HG02610 (cell line): ENCODE data around the gene GALNT9.

Experiments used
- ATAC-seq: cut with Tn5 transposase; IDR thresholded peaks from one replicate; pipeline ENCODE4 v1.9.1; 2021; ENCODE audit warnings: mild to moderate bottlenecking, moderate library complexity; ENCODE audit not compliant: unreplicated experiment

GALNT9 gene

DNA sequence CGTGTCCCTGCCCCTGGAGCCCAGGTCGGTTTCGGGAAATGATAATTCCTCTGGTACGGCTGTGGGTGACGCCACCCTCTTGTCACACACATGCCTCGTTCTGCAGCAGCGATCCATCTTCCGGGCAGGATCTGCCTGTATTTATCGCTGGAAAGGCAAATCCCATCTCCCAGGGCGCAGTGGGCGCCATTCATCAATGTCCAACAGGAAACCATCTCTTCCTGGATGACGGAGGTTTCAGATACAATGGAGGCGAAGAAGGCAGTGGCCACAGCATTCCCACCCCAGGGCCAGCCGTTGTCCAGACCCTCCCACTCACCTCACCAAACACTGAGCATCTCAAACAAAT, 110.9 kb downstream of the GALNT9 start:
- no peak for ATAC-seq

DNA sequence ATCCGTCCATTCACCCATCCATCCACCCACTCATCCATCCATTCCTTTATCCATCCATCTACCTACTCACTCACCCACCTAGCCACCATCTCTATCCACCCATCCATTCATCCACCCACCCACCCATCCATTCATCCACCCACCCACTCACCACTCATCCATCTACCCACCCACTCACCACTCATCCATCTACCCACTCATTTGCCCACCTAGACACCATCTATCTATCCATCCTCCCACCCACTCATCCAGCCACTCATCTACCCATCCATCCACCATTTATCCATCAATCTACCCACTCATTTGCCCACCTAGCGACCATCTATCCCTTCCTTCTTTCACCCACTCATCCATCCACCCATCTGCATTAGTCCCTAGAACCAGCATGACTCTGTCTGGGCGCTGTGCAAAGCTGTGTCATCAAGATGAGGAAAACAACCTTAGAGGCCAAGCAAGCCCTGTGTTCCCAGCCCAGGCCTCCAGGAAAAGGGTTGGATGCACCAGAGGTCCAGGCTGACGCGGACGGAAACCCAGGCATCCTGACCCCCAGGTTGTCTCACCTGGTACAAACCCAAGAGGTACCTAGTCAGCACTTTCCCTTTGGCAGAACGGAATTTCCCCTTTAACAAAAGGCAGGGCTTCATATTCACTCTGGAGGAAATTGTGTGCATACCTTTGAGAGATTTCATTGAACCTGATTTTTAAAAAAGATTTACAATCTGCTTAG, 111.4 kb downstream of the GALNT9 start:
- ATAC-seq = no peak

DNA sequence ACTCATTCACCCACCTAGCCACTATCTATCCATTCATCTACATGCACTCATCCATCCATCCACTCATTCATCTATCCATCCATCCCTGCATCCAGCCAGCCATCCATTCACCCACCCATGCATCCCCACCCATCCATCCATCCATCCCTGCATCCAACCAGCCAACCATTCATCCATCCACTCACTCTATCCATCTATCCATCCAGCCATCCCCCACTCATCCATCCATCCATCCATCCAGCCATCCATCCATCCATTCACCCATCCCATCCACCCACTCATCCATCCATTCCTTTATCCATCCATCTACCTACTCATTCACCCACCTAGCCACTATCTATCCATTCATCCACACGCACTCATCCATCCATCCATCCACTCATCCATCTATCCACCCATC, 112.0 kb downstream of the GALNT9 start:
- ATAC-seq = no peak

DNA sequence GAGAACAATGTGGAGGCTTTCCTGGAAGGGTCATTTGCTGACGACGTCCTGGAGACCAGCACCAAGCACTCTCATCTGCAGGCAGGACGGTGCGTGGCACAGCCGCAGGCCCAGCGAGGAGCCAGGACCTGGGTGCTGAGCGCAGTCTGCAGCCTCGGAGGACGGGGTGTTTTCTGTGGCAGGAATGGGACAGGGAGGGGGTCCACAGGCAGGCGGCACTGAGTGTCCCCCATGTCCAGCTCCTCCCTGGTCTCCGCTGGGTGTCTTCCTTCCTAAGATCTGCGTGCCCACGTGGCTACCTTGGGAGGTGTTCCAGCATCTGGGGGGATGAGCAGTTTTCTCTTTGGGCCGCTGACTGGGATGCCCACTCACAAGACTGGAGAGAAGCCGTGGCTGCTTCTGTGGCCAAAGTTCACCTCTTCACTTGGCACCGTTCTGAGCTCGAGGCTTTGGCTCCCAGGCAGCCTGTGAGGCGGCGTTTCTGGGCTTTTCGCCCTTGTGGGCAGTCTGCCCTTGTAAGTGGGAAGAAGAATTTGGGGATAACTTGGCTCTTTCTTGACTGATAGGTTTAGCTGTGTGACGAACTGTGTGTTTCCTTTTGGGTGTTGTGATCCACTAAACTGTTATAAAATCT, 112.9 kb downstream of the GALNT9 start:
- ATAC-seq = no peak

DNA sequence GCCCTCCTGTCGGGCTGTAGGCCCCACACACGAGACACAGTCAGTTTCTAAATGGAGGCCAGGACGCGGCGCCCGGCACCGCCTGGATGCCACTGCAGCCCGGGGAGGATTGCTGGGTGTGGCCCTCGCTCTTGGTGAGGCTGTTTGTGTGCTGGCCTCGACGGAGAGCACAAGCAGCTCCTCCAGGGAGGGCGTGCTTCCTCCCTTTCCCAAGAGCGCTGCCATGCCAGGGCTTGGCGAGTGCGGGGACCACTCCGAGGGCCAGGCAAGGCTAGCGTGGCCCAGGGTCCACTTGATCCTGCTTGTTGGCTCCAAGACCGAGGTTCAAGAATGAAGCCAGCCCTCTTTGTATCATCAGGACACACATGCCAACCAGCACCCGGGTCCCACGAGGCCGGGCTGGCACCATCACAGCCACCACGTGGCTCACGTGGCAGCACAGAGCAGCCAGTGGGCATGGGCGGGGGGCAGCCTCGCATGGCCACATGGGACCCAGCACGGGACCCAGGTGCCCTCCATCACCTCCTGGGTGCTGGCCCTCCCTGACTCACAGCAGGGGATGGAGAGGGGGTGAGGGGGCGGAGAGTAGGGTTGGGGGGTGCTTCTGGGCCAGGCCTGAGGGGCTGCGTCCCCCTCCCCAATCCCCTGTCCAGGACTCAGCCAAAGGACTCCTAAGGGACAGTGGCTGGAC, 113.9 kb downstream of the GALNT9 start:
- no peak for ATAC-seq

DNA sequence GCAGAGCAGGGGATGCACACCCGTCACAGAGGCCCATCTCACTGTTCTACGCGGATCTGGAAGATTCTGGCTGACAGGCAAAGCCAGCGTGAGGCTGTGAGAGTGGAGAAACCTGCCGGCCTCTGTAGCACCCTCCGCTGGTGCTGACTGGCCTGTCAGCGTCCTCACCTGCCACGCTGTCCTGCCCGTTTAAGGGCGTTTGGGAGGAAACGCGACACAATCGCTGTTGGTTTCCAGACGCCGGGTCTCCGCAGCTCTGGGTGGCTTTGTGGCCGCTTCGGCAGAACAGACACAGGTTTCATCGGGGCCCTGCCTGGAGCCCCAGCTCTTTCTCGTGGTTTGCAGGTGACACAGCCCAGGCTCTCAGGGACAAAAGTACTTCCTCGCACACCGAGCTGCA, 114.5 kb downstream of the GALNT9 start:
- ATAC-seq = no peak

DNA sequence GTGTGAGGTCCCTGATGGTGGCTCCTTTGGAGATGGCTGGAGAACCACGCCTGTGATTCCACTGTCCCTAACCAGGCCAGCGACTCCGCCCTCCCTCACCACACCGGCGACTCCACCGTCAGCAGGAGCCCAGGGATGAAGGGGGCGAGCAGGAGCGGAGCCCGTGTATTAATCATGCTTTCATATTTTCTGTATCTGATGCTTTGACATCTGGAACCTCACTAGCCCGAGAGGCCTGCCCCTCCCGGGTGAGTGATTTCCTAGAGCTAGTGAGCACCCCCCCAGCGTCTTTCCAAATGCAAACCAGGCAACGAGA, 115.3 kb downstream of the GALNT9 start:
- no peak for ATAC-seq

DNA sequence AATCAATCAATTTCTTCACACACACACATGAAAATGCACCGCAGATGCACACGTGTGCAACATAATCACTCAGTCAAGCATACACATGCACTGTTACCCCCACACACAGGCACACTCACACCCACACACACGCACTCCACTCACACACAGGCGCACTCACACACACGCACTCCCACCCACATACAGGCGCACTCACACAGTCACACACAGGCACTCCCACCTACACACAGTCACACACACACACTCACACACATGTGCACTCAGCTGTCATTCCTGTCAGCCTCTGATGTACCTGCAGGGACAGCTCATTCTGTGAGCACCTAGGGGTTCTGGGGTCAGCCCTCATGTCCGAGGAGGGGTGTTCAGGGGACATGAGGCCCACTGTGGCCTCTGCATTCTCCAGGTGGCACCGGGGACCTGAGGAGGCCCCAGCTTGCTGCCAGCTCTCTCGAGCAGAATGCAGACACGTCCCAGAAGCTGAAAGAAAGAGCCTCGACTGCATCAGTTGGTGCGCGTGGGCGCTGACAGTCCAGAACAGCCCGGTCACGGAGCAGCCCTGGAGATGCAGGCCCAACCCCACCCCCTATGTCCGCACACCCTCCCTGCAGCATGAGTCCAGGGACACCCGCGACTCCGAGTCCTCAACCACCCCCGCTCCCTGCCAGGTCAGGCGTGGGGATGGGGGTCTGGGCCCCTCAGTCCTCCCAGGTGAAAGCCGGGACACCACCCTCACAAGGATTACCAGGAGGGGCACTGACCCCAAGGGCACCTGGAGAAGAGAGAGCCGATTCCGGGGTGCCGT, 115.8 kb downstream of the GALNT9 start:
- ATAC-seq = no peak

DNA sequence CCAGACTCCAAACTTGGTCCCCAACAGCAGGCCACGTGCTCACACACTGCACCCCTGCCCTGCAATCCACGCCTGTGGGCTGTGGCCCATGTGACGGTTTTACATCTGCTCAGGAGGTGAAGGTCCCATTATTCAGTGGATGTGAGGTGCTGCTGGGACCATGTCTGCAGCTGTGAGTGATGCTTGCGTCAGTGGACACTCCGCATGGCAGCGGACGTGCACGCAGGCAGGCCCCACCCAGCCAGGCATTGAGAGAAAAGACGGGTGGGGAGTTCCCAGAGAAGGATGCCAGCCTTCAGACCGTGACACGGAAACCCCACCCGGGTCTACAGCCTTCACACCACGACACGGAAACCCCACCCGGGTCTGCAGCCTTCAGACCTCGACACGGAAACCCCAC, 117.6 kb downstream of the GALNT9 start:
- no peak for ATAC-seq

DNA sequence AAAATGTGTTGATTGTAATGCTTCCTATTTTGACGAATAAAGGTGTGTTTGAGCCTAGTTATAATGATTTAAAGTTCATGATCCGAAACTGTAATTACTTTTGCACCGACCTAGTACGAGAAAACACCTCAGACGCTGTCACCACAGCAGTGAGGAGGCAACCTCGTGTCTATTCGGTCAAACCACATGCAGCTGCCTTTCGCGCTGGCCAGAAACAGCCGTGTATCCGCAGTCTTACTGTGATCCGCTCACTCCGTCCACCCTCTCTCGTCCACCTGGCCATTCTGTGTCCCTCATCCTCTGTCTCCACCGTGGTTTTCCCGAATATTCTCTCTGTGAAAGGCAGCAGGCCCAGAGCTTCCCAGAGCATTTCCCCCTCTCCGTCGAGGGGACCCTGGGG, 118.1 kb downstream of the GALNT9 start:
- no peak for ATAC-seq

DNA sequence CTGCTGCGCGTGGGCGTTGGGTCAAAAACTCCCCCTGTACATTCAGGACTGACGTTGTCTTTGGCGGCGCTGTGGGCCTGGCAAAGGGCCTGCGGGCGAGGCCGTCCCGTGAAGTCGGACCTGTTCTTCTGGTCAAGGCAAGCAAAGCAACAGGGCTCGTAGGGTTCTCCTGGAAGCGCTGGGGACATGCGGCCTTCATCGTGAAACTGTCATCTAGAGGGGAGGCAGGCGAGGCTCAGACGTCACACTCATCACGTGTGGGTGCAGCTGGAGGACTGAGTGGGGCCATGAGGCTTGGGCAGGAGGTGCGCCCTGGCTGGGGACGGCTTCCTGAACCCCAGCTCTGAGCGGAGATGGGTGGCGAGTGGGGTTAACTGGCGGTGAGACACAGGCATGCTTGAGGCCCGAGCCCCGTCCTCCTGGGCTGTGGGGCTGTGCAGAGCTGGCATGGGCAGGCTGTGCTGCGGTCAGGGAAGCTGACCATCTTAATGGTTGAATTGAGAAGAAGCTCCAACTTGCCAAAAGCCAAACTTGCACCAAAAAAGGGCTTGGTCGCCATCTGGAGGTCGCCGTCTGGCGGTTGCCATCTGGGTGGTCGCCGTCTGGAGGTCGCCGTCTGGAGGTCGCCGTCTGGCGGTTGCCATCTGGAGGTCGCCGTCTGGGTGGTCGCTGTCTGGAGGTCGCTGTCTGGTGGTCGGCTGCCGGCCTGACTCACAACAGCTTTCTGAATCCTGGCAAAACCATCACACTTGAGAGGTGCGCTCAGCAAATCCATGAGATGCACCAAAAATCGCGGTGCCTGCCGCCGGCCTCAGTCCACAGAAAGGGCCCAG, 119.0 kb downstream of the GALNT9 start:
- ATAC-seq = no peak

DNA sequence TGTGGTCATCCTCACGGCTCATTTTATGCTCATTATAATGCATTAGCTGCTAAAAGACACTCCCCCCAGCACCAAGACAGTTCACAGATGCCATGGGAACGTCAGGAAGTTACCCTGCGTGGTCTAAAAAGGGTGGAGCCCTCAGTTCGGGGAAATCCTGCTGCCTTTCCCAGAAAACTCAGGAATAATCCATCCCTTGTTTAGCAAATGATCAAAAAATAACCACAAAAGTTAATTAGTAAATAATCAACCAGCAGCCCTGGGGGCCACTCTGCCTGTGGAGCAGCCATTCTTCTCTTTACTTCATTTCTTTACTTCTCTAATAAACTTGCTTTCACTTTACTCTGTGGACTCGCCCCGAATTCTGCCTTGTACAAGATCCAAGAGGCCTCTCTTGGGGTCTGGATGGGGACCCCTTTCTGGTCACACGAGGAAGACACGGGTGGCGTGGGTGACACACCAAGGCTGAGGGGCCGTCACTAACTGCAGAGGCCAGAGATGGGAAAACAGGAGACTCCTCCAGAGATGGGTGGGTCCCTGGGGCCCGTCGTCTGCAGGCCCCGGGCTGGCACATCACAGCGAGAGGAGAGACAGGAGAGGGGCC, 119.7 kb downstream of the GALNT9 start:
- ATAC-seq = no peak

DNA sequence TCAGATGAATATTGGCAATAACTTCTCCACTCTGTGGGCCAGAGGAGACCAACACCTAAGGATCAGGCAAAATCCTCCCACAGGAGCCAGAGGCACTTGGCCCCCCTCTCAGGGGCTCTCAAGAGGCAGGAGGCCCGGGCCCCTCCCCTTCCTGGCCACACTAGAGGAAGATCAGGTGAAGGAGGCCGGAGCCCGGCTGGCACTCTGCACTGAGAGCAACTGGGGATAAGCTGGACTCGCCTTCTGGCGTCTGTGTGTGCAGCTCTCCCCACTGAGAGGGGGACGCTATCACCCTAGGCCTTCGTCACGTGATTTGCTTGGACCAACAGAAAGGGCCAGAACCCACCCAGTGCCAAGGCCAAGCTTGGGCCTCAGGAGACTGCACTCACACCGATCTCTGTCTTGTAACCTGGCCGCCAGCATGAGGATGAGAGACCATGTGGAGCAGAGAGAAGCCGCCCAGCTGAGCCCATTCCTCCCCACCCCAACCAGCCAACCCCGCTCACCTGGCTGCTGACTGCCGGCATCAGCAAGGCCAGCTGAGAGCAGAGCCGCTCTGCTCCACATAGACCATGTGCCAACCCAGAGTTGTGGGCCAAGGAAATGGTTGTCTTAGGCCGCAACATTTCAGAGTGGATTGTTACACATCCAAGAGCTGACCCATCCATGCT, 121.1 kb downstream of the GALNT9 start:
- no peak for ATAC-seq

DNA sequence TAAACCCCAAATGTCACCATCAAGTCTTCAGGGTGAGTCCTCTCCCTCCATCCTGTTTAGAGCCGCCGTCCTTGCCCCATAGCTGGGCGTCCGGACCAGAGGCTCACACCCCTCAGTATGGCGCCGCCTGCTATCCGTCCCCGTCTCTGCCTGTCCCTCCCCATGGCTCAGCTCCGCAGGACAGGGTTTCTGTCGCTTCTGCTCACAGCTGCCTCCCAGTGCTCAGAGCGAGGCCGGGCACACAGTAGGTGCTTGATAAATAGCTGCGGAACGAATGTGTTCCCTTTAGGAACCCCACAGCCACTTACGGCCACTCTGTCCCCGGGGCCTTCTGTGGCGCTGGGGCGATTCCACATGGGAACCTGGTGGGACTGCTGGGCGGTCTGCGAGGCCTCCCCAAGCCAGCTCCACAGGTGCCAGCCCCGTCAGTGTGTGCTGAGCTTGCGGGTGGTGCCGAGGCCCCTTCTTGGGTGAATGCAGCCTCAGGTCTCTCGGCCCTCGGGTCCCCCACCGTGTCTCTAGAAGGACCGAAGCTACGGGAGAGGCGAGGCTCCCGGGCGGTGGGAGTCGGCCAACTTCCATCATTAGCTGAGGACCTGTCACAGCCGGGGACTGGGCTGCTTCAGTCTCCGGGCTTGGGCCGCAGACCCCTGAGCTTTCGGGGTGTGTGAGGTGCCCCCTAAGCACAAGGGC, 122.2 kb downstream of the GALNT9 start:
- no peak for ATAC-seq

DNA sequence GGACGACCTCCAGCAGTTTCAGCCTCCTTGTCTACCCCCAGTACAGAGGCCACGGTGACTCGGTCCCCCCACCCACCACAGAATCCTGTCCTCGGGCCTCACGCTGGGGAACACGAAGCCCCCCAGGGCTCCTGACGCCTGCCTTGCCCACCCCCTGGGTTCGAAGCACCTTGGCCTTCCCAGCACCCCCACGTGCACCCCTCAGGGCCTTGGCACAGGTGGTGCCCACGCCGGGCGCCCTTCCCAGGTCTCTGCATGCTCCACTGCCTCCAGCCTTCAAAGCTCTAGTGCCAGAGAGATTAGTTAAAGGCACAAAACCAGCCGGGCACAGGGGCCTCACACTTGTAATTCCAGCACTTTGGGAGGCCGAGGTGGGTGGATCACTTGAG, 123.3 kb downstream of the GALNT9 start:
- no peak for ATAC-seq

DNA sequence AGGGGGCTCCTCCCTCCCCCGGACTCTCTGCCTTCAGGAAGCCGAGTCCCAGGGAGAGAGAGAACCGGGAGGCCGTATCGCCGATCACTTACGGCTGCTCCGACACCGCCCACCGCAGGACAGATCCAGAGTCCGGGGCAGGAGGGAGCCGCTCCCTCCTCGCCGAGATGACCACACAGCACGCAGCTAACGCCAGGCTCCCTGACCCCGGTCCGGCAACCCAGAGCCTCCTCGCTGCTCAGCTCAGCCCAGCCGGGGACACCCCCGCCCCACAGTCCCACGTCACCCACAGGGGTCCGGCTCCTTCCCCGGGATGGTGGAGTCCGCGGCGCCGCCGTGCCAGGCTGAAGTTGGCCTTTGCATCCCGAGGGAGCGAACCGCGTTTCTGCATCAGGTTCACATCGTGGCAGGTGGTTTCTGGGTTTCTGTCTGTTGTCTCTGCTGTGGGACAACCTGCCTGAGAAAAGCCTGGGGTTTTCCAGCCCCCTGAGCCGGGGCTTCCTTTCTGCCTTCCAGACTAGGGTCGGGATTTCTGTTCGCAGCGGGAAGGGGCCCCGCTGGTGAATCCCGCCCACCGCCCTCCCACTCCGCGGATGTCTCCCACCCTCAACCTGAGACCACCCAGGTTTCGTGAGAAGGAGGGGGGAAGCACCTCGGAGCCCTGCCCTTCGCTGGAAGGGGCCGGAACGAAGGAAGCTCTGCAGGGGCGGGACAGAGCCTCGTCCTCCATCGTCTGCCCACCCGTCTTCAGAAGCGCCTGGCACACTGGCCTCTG, 123.9 kb downstream of the GALNT9 start:
- no peak for ATAC-seq

DNA sequence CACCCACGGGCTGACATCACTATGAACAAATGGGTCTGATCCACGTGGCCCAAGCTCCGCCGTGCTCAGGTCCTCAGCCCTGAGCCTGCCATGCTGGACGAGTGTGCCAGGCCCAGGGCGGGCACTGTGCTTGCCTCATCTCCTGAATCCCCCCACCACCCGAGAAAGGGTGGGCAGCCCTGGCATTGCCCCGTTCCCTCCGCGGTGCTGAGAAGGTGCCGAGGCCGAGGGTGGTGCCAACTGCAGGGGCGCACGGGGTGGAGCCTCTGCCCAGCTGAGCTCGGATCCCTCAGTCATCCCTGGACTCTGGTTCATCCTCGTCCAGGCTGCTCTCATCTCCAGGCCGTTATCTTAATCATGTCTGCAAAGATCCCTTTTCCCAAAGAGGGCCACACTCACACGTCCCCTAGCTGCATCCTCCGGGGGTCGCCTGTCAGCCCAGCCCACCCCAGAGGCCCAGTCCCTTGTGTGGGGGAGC, 124.6 kb downstream of the GALNT9 start:
- ATAC-seq = no peak

DNA sequence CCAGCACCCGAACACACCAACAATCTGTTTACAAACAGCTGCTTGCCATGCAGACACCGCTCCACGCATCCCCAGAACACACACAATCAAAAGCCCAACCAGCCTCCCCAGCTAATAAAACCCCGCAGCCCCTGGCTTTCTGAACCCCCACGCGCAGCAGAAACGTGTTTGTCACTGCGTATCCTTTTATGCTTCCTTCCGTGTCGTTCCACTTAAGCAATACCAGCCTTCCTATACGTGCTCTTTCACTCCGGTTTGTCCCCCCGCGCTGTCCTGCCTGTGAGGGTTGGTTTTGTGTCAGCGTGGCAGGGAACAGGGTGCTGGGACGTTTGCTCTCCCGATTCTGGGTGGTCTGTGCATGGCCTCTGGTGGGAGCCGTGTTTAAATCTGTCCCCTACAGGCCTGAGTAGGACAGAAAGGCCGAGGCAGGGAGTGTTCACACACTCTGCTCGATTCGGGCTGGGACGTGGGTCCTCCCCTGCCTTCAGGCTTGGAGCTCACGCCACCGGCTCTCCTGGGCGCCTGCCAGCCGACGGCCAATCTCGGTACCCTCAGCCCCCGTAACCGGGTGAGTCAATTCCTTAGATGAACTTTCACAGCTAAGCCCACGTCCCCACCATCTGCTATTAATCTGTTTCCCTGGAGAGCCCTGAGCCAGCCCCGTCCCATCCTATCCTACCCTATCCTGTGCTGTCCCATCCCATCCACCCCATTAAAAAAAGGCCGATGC, 125.2 kb downstream of the GALNT9 start:
- ATAC-seq = no peak
